ENCODE results near the gene MMADHC.

Gene MMADHC

DNA sequence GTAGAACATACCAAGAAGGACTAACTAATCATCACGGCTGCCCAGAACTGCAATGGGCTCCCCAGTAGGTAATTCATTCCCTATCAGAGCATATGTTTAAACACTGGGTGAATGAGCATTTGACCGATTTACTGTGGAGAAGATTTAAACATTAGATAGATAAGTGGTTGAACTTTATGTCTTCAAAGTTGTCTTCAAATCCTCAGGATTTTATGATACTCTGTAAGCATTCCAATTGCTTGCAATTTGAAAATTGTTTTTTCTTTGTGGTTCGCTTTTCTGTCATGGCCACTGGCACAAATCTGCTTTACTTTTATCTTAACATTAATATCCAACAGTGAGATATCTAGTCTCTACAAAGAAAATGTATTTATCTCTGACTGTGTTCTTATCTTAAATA is 37.7 kb upstream of the MMADHC start:
- in situ Hi-C loops (cut with MboI; ENCODE audit: low sequenced_read_pairs, unreplicated experiment): no loop called here
- DNase-seq (ENCODE audit: low spot score): no peak
- TF ChIP-seq, protein P1, sequence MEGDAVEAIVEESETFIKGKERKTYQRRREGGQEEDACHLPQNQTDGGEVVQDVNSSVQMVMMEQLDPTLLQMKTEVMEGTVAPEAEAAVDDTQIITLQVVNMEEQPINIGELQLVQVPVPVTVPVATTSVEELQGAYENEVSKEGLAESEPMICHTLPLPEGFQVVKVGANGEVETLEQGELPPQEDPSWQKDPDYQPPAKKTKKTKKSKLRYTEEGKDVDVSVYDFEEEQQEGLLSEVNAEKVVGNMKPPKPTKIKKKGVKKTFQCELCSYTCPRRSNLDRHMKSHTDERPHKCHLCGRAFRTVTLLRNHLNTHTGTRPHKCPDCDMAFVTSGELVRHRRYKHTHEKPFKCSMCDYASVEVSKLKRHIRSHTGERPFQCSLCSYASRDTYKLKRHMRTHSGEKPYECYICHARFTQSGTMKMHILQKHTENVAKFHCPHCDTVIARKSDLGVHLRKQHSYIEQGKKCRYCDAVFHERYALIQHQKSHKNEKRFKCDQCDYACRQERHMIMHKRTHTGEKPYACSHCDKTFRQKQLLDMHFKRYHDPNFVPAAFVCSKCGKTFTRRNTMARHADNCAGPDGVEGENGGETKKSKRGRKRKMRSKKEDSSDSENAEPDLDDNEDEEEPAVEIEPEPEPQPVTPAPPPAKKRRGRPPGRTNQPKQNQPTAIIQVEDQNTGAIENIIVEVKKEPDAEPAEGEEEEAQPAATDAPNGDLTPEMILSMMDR (IDR thresholded peaks at IDR 0.05; ENCODE audit: borderline replicate concordance, control extremely low read depth, extremely low read depth, insufficient read depth, missing control alignments): no peak

DNA sequence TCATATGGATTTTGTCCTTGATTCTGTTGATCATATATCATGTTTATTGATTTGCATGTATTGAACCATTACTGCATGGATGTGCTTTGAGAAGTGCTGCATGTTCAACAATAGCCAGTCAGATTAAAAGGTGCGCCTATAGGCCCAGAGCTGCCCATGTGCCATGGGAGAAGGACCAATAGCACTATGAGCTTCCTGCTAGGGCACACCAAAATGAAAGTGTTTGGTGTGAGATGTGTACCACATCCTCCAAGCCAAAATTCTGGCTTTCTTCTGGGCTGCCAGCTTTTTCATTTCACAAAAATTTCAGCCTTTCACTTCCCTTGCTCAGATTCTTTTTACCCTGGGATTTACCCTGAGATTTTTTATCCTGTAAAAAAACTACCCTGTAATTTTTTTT is 34.8 kb upstream of the MMADHC start:
- DNase-seq (ENCODE audit: low spot score): no peak
- TF ChIP-seq, protein P1 (IDR thresholded peaks at IDR 0.05; ENCODE audit: borderline replicate concordance, control extremely low read depth, extremely low read depth, insufficient read depth, missing control alignments): no peak
- in situ Hi-C loops (cut with MboI; ENCODE audit: low sequenced_read_pairs, unreplicated experiment): no loop called here

DNA sequence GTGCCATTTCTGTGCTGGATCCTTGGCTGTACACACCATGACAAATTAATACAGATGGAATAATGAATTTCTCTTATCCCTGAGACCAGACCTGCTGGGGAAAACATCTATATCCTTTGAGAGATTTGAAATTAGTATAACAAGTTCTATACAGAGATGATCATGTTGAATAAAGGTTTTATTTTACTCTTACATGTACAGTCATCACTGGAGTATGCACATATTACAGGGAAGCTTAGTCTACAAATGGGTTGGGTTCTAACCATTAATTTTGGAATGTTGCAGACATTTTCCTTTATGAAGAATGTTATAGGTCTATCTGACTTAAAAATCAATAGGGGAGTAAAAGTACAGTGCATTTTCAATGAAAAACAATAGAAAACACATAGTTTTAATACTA is 29.9 kb upstream of the MMADHC start:
- in situ Hi-C loops (cut with MboI; ENCODE audit: low sequenced_read_pairs, unreplicated experiment): no loop called here
- DNase-seq (ENCODE audit: low spot score): no peak

DNA sequence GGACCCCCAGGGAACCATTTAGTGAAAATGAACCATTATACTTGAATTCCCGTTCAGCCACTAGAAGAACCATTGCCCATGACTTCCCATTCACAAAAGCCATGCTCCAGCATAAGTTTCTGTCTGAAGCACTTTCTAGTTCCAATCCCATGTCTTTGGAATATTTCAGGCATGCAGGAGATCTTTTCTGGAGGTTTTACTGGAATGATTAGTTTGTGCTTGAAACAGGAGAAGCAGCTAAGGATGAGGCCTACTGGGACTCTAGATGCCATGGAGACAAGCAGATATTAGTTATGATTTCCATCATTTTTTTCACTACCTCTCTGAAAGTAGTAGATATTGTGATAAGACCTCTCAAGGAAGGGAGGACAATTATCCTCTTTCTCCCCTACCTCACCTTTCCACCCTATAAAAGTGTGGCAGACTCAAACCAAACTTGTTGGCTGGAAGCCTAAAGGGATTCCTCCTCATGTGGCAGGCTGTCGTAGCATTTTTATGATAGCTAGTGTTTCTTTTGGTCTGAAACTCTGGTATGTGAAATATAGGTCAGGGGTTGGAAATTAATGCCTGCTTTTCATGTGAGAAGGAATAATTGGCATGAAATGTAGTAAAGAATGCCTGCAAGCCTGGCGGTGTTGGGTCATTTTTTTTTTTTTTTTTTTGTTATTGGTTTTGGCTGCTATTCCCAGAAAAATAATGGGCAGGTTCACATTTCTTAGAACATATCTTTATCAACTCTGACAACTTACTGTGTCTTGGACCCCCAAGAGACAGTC is 29.3 kb upstream of the MMADHC start:
- TF ChIP-seq, protein P1 (IDR thresholded peaks at IDR 0.05; ENCODE audit: borderline replicate concordance, control extremely low read depth, extremely low read depth, insufficient read depth, missing control alignments): no peak
- no peak for DNase-seq (ENCODE audit: low spot score)
- in situ Hi-C loops (cut with MboI; ENCODE audit: low sequenced_read_pairs, unreplicated experiment): no loop called here

More for the DNA sequence above, 29.9 kb upstream of the MMADHC start:
- TF ChIP-seq, protein P1 (IDR thresholded peaks at IDR 0.05; ENCODE audit: borderline replicate concordance, control extremely low read depth, extremely low read depth, insufficient read depth, missing control alignments): no peak

DNA sequence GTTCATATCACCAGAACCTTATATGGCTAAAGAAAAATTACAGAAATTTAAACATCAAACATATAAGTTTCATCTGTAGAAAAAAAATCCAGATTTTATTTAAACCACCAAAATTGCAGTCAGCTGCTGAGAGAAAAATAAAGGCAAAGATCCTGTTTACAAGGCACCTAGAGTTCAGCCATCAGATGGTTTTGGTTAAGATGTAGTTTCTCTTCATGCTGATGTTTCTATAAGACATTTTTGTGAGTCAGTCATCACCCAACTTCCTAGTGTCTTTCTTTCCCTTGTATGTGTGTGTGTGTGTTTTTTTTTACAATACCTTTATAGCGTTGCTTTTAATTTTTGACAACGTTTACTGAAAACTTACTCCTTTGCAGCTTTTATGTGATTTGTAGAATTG is 26.1 kb upstream of the MMADHC start:
- DNase-seq (ENCODE audit: low spot score): no peak
- in situ Hi-C loops (cut with MboI; ENCODE audit: low sequenced_read_pairs, unreplicated experiment): no loop called here
- TF ChIP-seq, protein P1 (IDR thresholded peaks at IDR 0.05; ENCODE audit: borderline replicate concordance, control extremely low read depth, extremely low read depth, insufficient read depth, missing control alignments): no peak

DNA sequence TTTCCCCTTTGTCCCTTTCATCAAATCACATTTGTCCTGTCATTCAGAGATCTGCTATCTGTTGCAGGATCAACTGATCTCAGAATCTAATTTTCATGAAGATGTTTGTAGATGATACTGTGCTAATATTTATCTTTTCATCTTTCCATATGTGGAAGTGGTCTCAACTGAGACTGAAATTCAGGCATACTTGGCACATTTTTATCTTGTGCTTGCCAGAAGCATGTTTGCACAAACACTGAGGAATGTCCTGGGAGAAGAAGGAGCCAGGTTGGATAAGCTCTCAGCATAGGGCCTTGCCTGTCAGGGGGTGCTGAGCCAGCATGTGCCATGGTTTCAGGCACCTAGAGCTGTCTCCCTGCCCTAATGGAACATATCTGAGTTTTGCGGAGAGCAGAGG is 24.5 kb upstream of the MMADHC start:
- TF ChIP-seq, protein P1 (IDR thresholded peaks at IDR 0.05; ENCODE audit: borderline replicate concordance, control extremely low read depth, extremely low read depth, insufficient read depth, missing control alignments): no peak
- DNase-seq (ENCODE audit: low spot score): no peak
- in situ Hi-C loops (cut with MboI; ENCODE audit: low sequenced_read_pairs, unreplicated experiment): no loop called here
